H9 (cell line): ENCODE measurements around the gene CCDC85B. TPM values are rescaled to one million over a fixed set of nuclear protein-coding genes. Genes with fewer than 3 reads are reported as not detected.

Experiments used
- DNase-seq: peaks from one replicate; pipeline ENCODE4 v3.0.0-alpha.2; 2017
- H2AFZ ChIP-seq: one replicate; pipeline ENCODE4 v1.6.1; 2013; ENCODE audit warnings: mild to moderate bottlenecking, low read length, control low read depth, moderate library complexity
- H2AK5ac ChIP-seq: 2 replicates; pipeline ENCODE4 v1.6.1; 2013; ENCODE audit warnings: low read length, control low read depth, mixed read lengths; ENCODE audit not compliant: insufficient read length
- H2BK120ac ChIP-seq: one replicate; pipeline ENCODE4 v1.6.1; 2013; ENCODE audit warnings: low read depth, mild to moderate bottlenecking, low read length, control low read depth, inconsistent platforms; ENCODE audit not compliant: poor library complexity, severe bottlenecking
- H2BK12ac ChIP-seq: 2 replicates; pipeline ENCODE4 v1.6.1; 2013; ENCODE audit warnings: low read length, control low read depth, mixed read lengths, low read depth; ENCODE audit not compliant: insufficient read length
- H2BK15ac ChIP-seq: 2 replicates; pipeline ENCODE4 v1.6.1; 2013; ENCODE audit warnings: low read depth, low read length, control low read depth
- H2BK20ac ChIP-seq: one replicate; pipeline ENCODE4 v1.6.1; 2013; ENCODE audit warnings: low read depth, mild to moderate bottlenecking, low read length, control low read depth, inconsistent platforms; ENCODE audit not compliant: poor library complexity, severe bottlenecking
- H2BK5ac ChIP-seq: 2 replicates; pipeline ENCODE4 v1.6.1; 2013; ENCODE audit warnings: low read length, control low read depth, mixed read lengths; ENCODE audit not compliant: insufficient read length
- H3K14ac ChIP-seq: 2 replicates; pipeline ENCODE4 v1.6.1; 2013; ENCODE audit warnings: low read length, control low read depth; ENCODE audit not compliant: insufficient read depth
- H3K18ac ChIP-seq: 2 replicates; pipeline ENCODE4 v1.6.1; 2013; ENCODE audit warnings: low read depth, mild to moderate bottlenecking, mixed read lengths, low read length, control low read depth; ENCODE audit not compliant: insufficient read length
- H3K23ac ChIP-seq: 2 replicates; pipeline ENCODE4 v1.6.1; 2013; ENCODE audit warnings: low read length, control low read depth, mixed read lengths, low read depth; ENCODE audit not compliant: insufficient read length
- H3K23me2 ChIP-seq: 2 replicates; pipeline ENCODE4 v1.6.1; 2013; ENCODE audit warnings: low read depth, mild to moderate bottlenecking, mixed read lengths, low read length, control low read depth; ENCODE audit not compliant: insufficient read length, poor library complexity, severe bottlenecking
- H3K27ac ChIP-seq: 2 replicates; pipeline ENCODE4 v1.5.1; 2013; ENCODE audit warnings: low read length, control low read depth, mixed read lengths, low read depth; ENCODE audit not compliant: insufficient read length
- H3K27me3 ChIP-seq: 2 replicates; pipeline ENCODE4 v1.6.1; 2013; ENCODE audit warnings: low read length, control low read depth, inconsistent platforms; ENCODE audit not compliant: insufficient read depth
- H3K4ac ChIP-seq: 2 replicates; pipeline ENCODE4 v1.6.1; 2013; ENCODE audit warnings: low read depth, mild to moderate bottlenecking, control low read depth, inconsistent platforms, low read length, moderate library complexity
- H3K4me1 ChIP-seq: 2 replicates; pipeline ENCODE4 v1.6.1; 2013; ENCODE audit warnings: low read length, control low read depth, inconsistent platforms; ENCODE audit not compliant: insufficient read depth
- H3K4me2 ChIP-seq: 2 replicates; pipeline ENCODE4 v1.6.1; 2013; ENCODE audit warnings: low read length, control low read depth, mixed read lengths; ENCODE audit not compliant: insufficient read length, insufficient read depth
- H3K56ac ChIP-seq: 2 replicates; pipeline ENCODE4 v1.6.1; 2013; ENCODE audit warnings: low read depth, mild to moderate bottlenecking, mixed read lengths, low read length, control low read depth; ENCODE audit not compliant: insufficient read length
- H3K79me1 ChIP-seq: 2 replicates; pipeline ENCODE4 v1.6.1; 2013; ENCODE audit warnings: low read depth, mild to moderate bottlenecking, moderate library complexity, low read length, control low read depth, inconsistent platforms; ENCODE audit not compliant: insufficient read depth, poor library complexity, severe bottlenecking
- H3K79me2 ChIP-seq: 2 replicates; pipeline ENCODE4 v1.6.1; 2013; ENCODE audit warnings: low read length, control low read depth, inconsistent platforms; ENCODE audit not compliant: insufficient read depth
- H3K9ac ChIP-seq: 2 replicates; pipeline ENCODE4 v1.6.1; 2013; ENCODE audit warnings: low read length, control low read depth, mixed read lengths; ENCODE audit not compliant: insufficient read length; ENCODE audit errors: extremely low read depth
- H3K9me3 ChIP-seq: one replicate; pipeline ENCODE4 v1.6.1; 2013; ENCODE audit warnings: low read depth, low read length, inconsistent platforms; ENCODE audit not compliant: control insufficient read depth
- H3T11ph ChIP-seq: one replicate; pipeline ENCODE4 v1.6.1; 2013; ENCODE audit warnings: mild to moderate bottlenecking, low read length, control low read depth, inconsistent platforms
- H4K20me1 ChIP-seq: one replicate; pipeline ENCODE4 v1.6.1; 2013; ENCODE audit not compliant: control insufficient read depth, insufficient read length, insufficient read depth
- H4K5ac ChIP-seq: 2 replicates; pipeline ENCODE4 v1.6.1; 2013; ENCODE audit warnings: low read depth, mild to moderate bottlenecking, mixed read lengths, low read length, control low read depth; ENCODE audit not compliant: insufficient read length
- H4K8ac ChIP-seq: replicated peaks from 2 replicates; pipeline ENCODE4 v1.6.1; 2013; ENCODE audit warnings: low read length, control low read depth, mixed read lengths, low read depth; ENCODE audit not compliant: insufficient read length
- H4K91ac ChIP-seq: 2 replicates; pipeline ENCODE4 v1.6.1; 2013; ENCODE audit warnings: low read depth, mild to moderate bottlenecking, moderate library complexity, mixed read lengths, low read length, control low read depth; ENCODE audit not compliant: insufficient read length
- H3K27ac Mint-ChIP-seq, 3 experiments: 2 replicates in 2 of 3; 3 replicates in 1 of 3; pipeline ENCODE4 v1.8.0; 2020 to 2021; ENCODE audit warnings: mixed read lengths in 3 of 3, mild to moderate bottlenecking in 1 of 3, moderate library complexity in 1 of 3
- H3K27me3 Mint-ChIP-seq: 2 replicates; pipeline ENCODE4 v1.8.0; 2021; ENCODE audit warnings: low read depth, mild to moderate bottlenecking, moderate library complexity, mixed read lengths
- H3K36me3 Mint-ChIP-seq, 3 experiments: 2 replicates in 2 of 3; 3 replicates in 1 of 3; pipeline ENCODE4 v1.8.0; 2020 to 2021; ENCODE audit warnings: low read depth in 3 of 3, mixed read lengths in 3 of 3; ENCODE audit not compliant: insufficient read depth in 1 of 3
- H3K4me1 Mint-ChIP-seq, 2 experiments: 2 replicates each; pipeline ENCODE4 v1.8.0; 2020; ENCODE audit warnings: mixed read lengths in 2 of 2
- H3K4me3 Mint-ChIP-seq, 2 experiments: 2 replicates in 1 of 2; 3 replicates in 1 of 2; pipeline ENCODE4 v1.8.0; 2020 to 2021; ENCODE audit warnings: mild to moderate bottlenecking in 2 of 2, mixed read lengths in 2 of 2, moderate library complexity in 1 of 2
- H3K9me3 Mint-ChIP-seq, 2 experiments: 2 replicates in 1 of 2; 3 replicates in 1 of 2; pipeline ENCODE4 v1.8.0; 2020; ENCODE audit warnings: mild to moderate bottlenecking in 2 of 2, mixed read lengths in 2 of 2, moderate library complexity in 1 of 2
- CTCF ChIP-seq: fragments of 200-600 bp; sonication (generic); conservative IDR thresholded peaks from 3 replicates; pipeline ENCODE4 v1.8.0; 2021; ENCODE audit warnings: antibody characterized with exemption, mild to moderate bottlenecking
- WGBS: extraction: QIAGEN DNeasy Blood & Tissue Kit; methylation state at CpG from one replicate; pipeline ENCODE4 v1.1.7; 2013; ENCODE audit warnings: missing lambda C conversion rate, low lambda C conversion rate, mixed read lengths; ENCODE audit not compliant: insufficient read length; ENCODE audit errors: extremely low coverage; 5-methylcytosine and 5-hydroxymethylcytosine counted together
- total RNA-seq: library from RNA; stranded (reverse); gene quantifications from 2 replicates; pipeline ENCODE4 v1.2.1, GENCODE V29; 2021

Gene CCDC85B
- total RNA-seq, 1 experiment from 2014 or later = 23.3 TPM

GRCh38 chr11:65853246-65853979 is 37.1 kb upstream of the CCDC85B start:
- peaks cover 21 to 25% of the 10 kb centered on the region in 2 experiments for H3K4me1 Mint-ChIP-seq
- peak overlapping the region in 1 of 2 experiments; percentile 31; a peak in 2 of 5 replicates for H3K4me3 Mint-ChIP-seq
- no peak overlapping the region for H4K5ac ChIP-seq
- H3K18ac ChIP-seq = no peak overlapping the region
- H3K36me3 Mint-ChIP-seq = peaks cover 47 to 58% (median 50%) of the 10 kb centered on the region in 3 experiments
- no peak overlapping the region for H3K56ac ChIP-seq
- H3T11ph ChIP-seq = no peak overlapping the region
- H2AFZ ChIP-seq = no peak overlapping the region
- no peak overlapping the region for H2BK20ac ChIP-seq
- H2AK5ac ChIP-seq = no peak overlapping the region
- no peaks in the 10 kb centered on the region for H3K9me3 ChIP-seq
- H2BK15ac ChIP-seq = no peak overlapping the region
- peak; percentile 42; the same call in 2 of the 3 replicates for TF ChIP-seq CTCF
- H2BK5ac ChIP-seq = no peak overlapping the region
- no peak overlapping the region for H3K27ac ChIP-seq
- H3K4ac ChIP-seq = no peak overlapping the region
- peaks cover 14% of the 10 kb centered on the region; the same call in 1 of the 2 replicates for H3K79me2 ChIP-seq
- no peak overlapping the region for H2BK120ac ChIP-seq
- no peak overlapping the region for H4K91ac ChIP-seq
- H3K9me3 Mint-ChIP-seq = peaks cover 3 to 7% of the 10 kb centered on the region in 2 experiments; a peak in 2 of 5 replicates
- DNase-seq = peak; percentile 54
- peak overlapping the region in 2 of 3 experiments; percentile 28 to 71; a peak in 1 of 7 replicates for H3K27ac Mint-ChIP-seq
- H3K27me3 Mint-ChIP-seq = peaks cover 8% of the 10 kb centered on the region
- H3K4me2 ChIP-seq = no peak overlapping the region
- H3K4me1 ChIP-seq = no peaks in the 10 kb centered on the region
- peaks cover 8% of the 10 kb centered on the region for H3K23me2 ChIP-seq
- WGBS = no CpG with 5 or more reads among the region's 6 CpGs
- no peaks in the 10 kb centered on the region for H4K20me1 ChIP-seq
- no peaks in the 10 kb centered on the region for H3K27me3 ChIP-seq
- no peak overlapping the region for H2BK12ac ChIP-seq
- H4K8ac ChIP-seq = no peak overlapping the region
- H3K14ac ChIP-seq = no peak overlapping the region
- H3K9ac ChIP-seq = no peak overlapping the region
- no peak overlapping the region for H3K23ac ChIP-seq
- H3K79me1 ChIP-seq = peaks cover 3% of the 10 kb centered on the region
